Measurements from ENCODE around the gene TPPP. TPM values are rescaled to one million over a fixed set of nuclear protein-coding genes. Genes with fewer than 3 reads are reported as not detected.

The TPPP gene
- total and polyA plus RNA-seq, 2 experiments from 2014 or later = 0.48 to 1.4 TPM

- Histone ChIP-seq H2AFZ (no peak overlapping the region), H3K27me3 (ENCODE audit: insufficient read depth) (no peaks in the 10 kb centered on the region), H4K20me1 (replicated peaks; ENCODE audit: insufficient read depth) (no peaks in the 10 kb centered on the region; the same call in 1 of the 2 replicates), H3K36me3 (ENCODE audit: insufficient read depth) (peaks cover 24% of the 10 kb centered on the region), H3K4me2 (no peak overlapping the region), H3K27ac (ENCODE audit: low read depth) (no peak overlapping the region), H3K79me2 (replicated peaks; ENCODE audit: insufficient read depth) (no peaks in the 10 kb centered on the region; the same call in 1 of the 2 replicates), H3F3A (replicated peaks; ENCODE audit: low read depth) (peaks cover 10% of the 10 kb centered on the region), H3K9me2 (ENCODE audit: insufficient read depth) (no peaks in the 10 kb centered on the region), H3K4me1 (ENCODE audit: insufficient read depth) (no peaks in the 10 kb centered on the region), H3K4me3 (no peak overlapping the region)
- H3K36me3 Mint-ChIP-seq (ENCODE audit: low read depth) = peaks cover 10% of the 10 kb centered on the region
- no peak for TF ChIP-seq JUNB (IDR thresholded peaks at IDR 0.05; ENCODE audit: unreplicated experiment)
- no peak for TF ChIP-seq STAT1 (IDR thresholded peaks at IDR 0.05; ENCODE audit: unreplicated experiment)
- no peak for TF ChIP-seq ZNF114 (CRISPR knock-in tag; IDR thresholded peaks at IDR 0.05)
- TF ChIP-seq EZH2phosphoT487 (IDR thresholded peaks at IDR 0.05; ENCODE audit: unreplicated experiment) = no peak
- TF ChIP-seq ZNF331 (CRISPR knock-in tag; IDR thresholded peaks at IDR 0.05; ENCODE audit: low read depth) = no peak
- no peak for TF ChIP-seq EZH2 (IDR thresholded peaks at IDR 0.05; ENCODE audit: low read depth, unreplicated experiment)
- no peak for TF ChIP-seq POLR2AphosphoS5 (IDR thresholded peaks at IDR 0.05; ENCODE audit: low read depth)
- TF ChIP-seq CTCF (conservative IDR thresholded peaks at IDR 0.05; ENCODE audit: low read depth in 2 of 2) = no peak
- no peak for TF ChIP-seq ZNF462 (CRISPR knock-in tag; IDR thresholded peaks at IDR 0.05)
- no peak for TF ChIP-seq REST (IDR thresholded peaks at IDR 0.05; ENCODE audit: unreplicated experiment)
- no peak for TF ChIP-seq ETS1 (IDR thresholded peaks at IDR 0.05)
- TF ChIP-seq NANOG (IDR thresholded peaks at IDR 0.05; ENCODE audit: borderline replicate concordance) = no peak
- TF ChIP-seq CREB1 (CRISPR knock-in tag; IDR thresholded peaks at IDR 0.05; ENCODE audit: low read depth) = no peak
- H3K4me1 Mint-ChIP-seq = no peaks in the 10 kb centered on the region
- DNase-seq (ENCODE audit: low spot score) = no peak
- H3K27ac Mint-ChIP-seq = no peak overlapping the region
- no peak overlapping the region for H3K4me3 Mint-ChIP-seq
- peaks cover 10% of the 10 kb centered on the region; the same call in 2 of the 3 replicates for H3K9me3 Mint-ChIP-seq
- no peak for ATAC-seq
- peaks cover 7% of the 10 kb centered on the region for H3K27me3 Mint-ChIP-seq (ENCODE audit: insufficient read depth, low read depth, poor library complexity)
These were observed 41.7 kb downstream of the TPPP start for GRCh38 chr5:651296-652022.

All from GM23338 (cell line).